K562 (cell line): ENCODE measurements around the gene C4orf36. TPM values are rescaled to one million over a fixed set of nuclear protein-coding genes. Genes with fewer than 3 reads are reported as not detected.
A peak's percentile ranks its signal among the peaks of the same experiment; 100 is the strongest.

Source experiments
- ESRRA ChIP-seq: fragments of 450-650 bp; IDR thresholded peaks from 2 replicates; pipeline ENCODE4 v1.6.1; 2014; ENCODE audit warnings: low read depth, mild to moderate bottlenecking, moderate library complexity, borderline replicate concordance
- FOXK1 ChIP-seq: sonication (generic); formaldehyde crosslinking; IDR thresholded peaks from 2 replicates; pipeline ENCODE4 v1.8.0; 2022; ENCODE audit warnings: missing genetic modification reagents, mild to moderate bottlenecking, borderline replicate concordance
- KLF1 ChIP-seq: fragments of 450-650 bp; IDR thresholded peaks from 2 replicates; pipeline ENCODE4 v1.6.1; 2016; ENCODE audit warnings: missing genetic modification characterization, missing compliant biosample characterization
- POLR2AphosphoS5 ChIP-seq: IDR thresholded peaks from 2 replicates; pipeline ENCODE4 v1.6.1; 2011; ENCODE audit warnings: mild to moderate bottlenecking, low read depth, low read length, moderate library complexity; ENCODE audit not compliant: control insufficient read depth, insufficient read depth
- RBM17 ChIP-seq: fragments of 200-400 bp; formaldehyde crosslinking; IDR thresholded peaks from 2 replicates; pipeline ENCODE4 v1.6.1; 2017; ENCODE audit warnings: low read depth, mild to moderate bottlenecking, low read length, borderline replicate concordance
- ZBTB33 ChIP-seq: sonication (generic); formaldehyde crosslinking; IDR thresholded peaks from 2 replicates; pipeline ENCODE4 v1.8.1; 2023; ENCODE audit warnings: mild to moderate bottlenecking, missing genetic modification reagents
- ZNF644 ChIP-seq: fragments of 200-800 bp; sonication (Bioruptor generic); IDR thresholded peaks from 2 replicates; pipeline ENCODE4 v1.6.1; 2016; ENCODE audit warnings: low read depth, missing genetic modification characterization, missing compliant biosample characterization
- polyA plus RNA-seq, 8 experiments: library from polyadenylated mRNA; depleted of rRNA in 4 of 8; stranded (reverse) in 5 of 8; unstranded in 3 of 8; fragments of >200 nt; fragmentation: Nextera tagmentation in 2 of 8; fragmentation: Illumina TruSeq in 1 of 8; extraction: Ambion mirVana in 2 of 8; extraction: Trizol in 1 of 8; gene quantifications; 2 replicates each; pipeline versions ENCODE4 v1.2.1 to v1.2.3, GENCODE V29; 2011 to 2014; ENCODE audit warnings: inconsistent platforms in 1 of 8, missing spikeins in 1 of 8
- total RNA-seq, 7 experiments: library from RNA; depleted of rRNA in 6 of 7; stranded (reverse); fragments of >200 nt in 6 of 7; fragmentation: Illumina TruSeq in 2 of 7; extraction: Trizol in 2 of 7; gene quantifications; 2 replicates each; pipeline versions ENCODE4 v1.2.1 to v1.2.3, GENCODE V29; 2011 to 2021; ENCODE audit warnings: low replicate concordance in 1 of 7

Gene C4orf36
- total and polyA plus RNA-seq, 9 of the 15 experiments (the other 6 are each of a cell fraction or from before 2014, with no cell fraction given), result 0.14 to 0.45 (median 0.20) TPM; not detected in 5

- 0 out of 2 replicates have a peak, but pooled peaks have one; percentile 37 for TF ChIP-seq ZBTB33 (CRISPR knock-in tag)
- peak; percentile 83 for TF ChIP-seq ESRRA
- TF ChIP-seq RBM17, result no peak
- TF ChIP-seq POLR2AphosphoS5, result peak; percentile 55
- 0 out of 2 replicates have a peak, but pooled peaks have one; percentile 48 for TF ChIP-seq KLF1 (tag)
- TF ChIP-seq ZNF644 (tag), result peak; percentile 63; the same call in 1 of the 2 replicates
- TF ChIP-seq FOXK1, result peak; percentile 87
These were observed 42.7 kb upstream of the C4orf36 start, which contains the start of gene AFF1 (continued) for GRCh38 chr4:86934771-86935565.
